Activated CD4-positive, alpha-beta T cell treated with anti-CD3 and anti-CD28 coated beads, Interleukin-2, amount 50 U/mL, for 1 hour (primary cell): ENCODE measurements around the gene CRYBG2.
"Not testable (repeated sequence)": the region's sequence is repeated elsewhere in the genome, so short reads cannot be mapped to it uniquely, and the experiment has no call there.

Experiments
- DNase-seq: peaks from one replicate; pipeline ENCODE4 v3.0.0-alpha.2; 2020

Gene CRYBG2, protein sequence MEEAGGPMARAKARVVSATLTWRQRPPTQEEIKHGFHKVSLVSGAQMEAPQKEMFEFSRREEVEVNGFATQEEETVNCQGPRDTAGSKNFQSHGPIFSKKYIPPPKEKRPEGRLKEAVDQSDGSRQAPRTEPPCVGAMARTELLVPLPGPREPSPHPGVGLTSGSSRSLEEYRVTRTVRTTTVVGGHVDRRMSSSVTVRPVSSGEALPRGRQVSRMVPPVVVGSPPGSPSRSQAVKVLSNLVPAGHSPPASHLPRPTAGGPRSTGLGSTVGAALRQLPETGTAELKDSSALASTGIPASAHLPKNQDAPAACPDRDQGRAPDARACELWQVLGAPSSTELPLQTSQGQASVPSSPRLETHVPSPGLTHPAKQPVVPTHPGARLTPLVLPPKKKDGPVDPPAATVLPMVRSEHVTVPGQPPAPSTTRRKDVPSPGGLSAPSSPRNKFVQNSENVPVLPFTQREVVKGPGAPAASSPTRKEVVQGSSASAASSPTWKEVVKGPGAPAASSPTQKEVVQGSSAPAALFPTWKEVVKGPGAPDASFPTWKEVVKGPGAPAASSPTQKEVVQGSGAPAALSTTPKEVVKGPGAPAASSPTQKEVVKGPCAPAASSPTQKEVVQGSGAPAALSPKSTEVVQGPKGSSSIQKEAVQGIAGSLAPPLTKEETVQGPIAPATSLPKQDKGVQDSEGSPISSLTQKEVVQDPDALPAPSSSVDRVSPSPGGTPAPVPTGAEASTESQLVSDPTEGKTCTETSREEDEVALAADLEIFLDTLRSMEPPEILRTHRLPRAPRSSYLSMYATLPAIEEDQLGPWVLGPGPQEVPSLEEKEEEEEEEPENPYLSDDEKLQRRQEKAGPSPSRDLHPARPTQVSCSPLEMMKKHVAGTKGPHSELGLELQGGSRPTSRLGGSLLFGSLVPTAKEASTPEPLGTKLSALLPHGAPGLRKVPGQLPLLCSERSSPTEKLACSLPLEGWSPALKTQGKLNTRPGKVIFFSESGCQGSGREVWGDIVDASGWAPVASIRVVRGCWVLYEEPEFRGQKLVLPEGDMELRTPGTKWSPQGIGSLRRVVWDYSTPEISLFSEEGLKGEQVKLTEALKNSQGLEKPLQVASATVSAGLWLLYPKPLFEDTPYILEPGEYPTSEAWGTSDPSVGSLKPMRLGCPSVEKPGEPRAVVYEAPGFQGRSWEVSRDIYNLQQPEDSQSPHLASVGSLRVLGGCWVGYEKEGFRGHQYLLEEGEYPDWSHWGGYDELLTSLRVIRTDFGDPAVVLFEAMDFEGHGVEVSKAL (N-terminal part only)

DNA sequence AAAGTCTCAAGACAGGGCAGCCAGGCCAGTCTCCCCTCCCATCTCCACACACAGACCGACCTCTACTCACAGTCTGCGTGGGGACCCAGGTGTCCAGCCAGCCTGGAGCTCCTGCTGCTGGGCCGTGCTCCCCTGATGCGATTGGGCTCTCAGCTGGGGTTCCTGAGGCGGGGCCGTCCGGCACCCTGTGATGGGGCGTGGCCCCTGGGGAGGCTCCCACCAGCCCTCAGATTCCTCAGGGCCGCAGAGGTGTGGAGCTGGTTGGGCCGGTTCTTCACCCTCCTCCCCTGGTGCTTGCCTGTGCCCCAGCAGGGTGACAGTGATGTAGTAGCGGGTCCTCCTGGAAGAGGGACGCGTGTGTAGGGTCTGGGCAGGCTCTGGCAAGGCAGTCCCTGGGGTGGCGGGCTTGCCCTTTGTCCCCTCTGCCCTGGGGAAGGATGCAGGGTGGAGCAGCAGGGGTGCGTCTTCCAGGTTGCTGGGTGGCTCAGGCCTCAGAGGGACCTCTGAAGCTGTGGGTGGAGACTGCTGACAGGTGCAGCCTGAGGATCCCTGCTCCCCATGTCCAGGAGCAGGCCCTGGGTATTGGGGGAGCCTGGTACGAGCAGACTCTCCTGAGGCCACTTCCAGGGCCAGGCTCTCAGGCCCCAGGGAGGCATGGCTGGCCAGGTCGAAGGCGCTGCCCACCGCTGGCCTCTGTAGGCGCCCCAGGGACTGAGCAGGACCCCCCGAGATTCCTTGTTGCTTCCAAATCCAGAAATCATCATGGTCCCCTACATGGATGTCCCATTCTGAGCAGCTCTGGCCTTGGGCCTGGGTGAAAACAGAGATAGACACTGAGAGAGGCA lies at the start of gene CRYBG2:
Gene CRYBG2 (minus strand): TSS at position 155 of the 845 bp plus-strand sequence. CDS start 7,473 bp downstream, outside the sequence.
- DNase-seq: no peak

DNA sequence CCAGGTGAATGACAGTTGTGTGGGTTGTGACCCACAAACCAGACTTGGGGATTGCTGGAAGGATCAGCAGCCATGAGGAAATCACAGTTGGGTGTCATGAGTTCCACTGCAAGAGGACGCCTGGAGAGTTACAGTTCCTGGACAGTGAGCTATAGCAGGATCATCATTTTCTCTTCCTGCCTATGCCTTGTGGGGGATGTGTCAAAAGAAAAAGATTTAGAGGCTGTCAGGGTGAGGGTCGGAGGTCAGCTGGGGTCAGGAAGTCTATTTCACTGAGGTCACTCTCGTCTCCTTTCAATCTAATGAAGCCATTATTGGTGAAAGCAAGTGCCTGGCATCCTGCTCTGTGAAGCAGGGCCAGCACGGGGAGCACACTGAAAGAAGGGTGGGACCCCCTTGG lies 49.7 kb upstream of the CRYBG2 start:
- no peak for DNase-seq

DNA sequence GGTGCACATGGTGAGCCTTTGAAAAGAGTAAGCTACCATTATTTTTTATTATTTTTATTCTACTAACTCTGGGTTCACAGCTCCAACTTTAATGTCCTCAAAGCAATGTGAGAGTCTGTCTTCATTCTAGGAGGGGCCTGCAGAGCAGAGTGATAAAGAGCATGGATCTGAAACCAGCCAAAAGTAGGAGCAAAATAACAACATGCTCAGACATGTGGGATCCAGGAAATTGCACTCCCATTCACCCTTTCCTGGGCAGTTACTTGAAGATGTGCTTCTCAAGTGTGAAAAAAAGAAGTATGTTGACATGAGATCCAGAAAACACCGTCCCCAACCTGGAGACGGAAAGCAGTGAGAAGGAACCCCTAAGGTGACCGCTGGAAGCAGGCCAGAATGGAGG lies 48.0 kb upstream of the CRYBG2 start:
- DNase-seq: no peak

DNA sequence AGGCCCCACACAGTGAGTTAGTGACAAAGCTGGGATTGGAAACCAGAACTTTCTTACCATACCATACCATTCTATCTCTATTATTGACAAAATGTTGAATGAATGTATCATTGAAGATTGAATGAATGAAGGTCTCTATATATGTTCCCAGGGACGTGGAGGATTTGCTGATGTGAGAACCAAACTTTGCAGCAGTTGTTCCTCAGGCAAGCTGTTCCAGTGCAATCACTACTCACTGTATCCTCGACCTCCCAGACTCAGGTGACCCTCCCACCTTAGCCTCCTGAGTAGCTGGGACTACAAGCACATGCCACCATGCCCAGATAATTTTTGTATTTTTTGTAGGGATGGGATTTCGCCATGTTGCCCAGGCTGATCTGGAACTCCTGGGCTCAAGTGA lies 45.1 kb upstream of the CRYBG2 start:
- no peak for DNase-seq

DNA sequence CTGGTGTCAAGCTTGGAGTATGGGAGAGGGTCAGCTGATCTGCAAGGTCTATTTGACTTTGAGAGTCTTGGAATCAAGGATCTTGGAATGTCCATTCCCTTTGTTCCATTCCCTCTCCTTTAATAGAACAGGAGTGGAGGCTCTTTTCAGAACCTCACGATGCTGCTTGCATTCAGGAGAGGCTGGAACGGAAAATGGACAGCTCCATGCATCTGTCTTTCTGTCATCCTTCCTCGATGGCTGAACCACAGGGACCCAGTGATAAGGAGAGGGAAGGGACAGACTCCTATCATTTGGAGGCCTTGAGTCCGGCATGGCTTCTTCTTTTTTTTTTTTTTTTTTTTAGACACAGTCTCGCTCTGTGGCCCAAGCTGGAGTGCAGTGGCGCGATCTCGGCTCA lies 41.8 kb upstream of the CRYBG2 start:
- no peak for DNase-seq

DNA sequence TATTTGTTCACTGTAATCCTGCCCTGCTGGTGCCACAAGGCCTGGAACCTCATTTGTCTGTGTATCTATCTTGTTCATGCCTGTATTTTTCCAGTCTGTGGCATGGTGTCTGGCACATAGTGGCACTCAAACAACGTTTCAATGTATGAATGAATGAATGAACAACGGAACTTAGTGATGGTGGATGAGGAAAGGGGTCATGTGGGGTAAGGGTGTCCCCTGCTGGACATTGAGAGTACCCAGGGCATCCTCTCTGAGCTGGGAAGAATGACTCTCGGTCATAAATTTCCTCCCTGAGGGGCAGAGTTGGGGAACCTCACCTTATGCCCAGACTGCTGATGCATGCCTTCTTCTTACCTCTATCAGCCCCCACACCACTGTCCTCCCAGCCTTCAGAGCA lies 37.5 kb upstream of the CRYBG2 start:
- peak; percentile 42 for DNase-seq

DNA sequence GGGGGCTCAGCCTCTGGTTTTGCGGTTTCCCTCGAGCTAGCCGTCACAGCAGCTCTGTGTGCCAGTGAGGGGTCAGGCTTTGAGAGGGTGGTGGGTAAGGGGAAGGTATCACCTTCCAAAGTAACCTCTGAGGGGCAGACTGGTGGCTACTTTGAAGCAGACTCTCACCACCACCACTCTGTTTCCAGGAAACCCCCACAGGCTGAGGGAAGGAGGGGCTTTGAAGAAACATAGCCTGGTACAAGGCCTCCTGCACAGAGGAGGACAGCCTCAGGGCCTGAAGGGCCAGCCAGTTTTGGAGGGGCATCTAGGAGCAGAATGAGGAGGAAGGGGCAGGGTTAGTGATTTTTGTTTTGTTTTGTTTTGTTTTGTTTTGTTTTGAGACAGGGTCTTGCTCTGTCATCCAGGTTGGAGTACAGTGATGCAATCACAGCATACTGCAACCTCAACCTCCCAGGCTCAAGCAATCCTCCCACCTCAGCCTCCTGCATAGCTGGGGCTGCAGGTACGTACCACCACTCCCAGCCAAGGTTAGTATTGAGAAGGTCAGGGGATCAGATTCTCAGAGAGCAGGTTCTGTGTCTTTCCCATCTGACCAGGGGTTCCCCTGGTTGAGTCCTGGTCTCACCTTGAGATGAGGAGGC lies 35.8 kb upstream of the CRYBG2 start:
- no peak for DNase-seq

DNA sequence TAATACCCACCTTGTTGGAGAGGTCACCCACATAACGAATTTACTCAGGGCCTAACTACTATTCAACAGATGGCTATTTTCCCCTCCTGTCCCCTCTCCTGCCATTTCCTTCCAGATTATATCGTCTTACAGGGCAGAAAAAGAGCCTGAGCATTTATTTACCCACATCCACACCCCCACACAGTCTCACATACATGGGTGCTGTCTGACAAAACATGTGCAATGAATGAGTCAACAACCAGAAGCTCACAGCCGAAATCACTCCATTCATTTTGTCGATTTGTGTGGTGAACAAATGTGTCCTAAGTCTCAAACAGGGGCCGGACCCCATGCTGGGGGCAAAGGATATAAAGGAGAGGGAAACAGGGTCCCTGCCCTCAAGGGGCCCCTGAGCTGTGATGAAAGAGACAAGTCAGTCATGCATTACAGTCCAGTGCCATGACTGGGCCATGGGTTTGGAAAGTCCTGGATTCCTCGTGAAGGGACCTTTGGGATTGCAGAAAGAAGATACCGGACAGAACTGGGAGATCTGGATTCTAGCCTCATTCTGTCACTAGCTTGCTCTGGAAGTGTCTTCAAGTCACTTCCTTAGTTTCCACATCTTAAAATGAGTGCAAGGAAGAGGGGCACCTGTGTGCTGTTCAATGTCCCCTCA lies 35.0 kb upstream of the CRYBG2 start:
- no peak for DNase-seq

DNA sequence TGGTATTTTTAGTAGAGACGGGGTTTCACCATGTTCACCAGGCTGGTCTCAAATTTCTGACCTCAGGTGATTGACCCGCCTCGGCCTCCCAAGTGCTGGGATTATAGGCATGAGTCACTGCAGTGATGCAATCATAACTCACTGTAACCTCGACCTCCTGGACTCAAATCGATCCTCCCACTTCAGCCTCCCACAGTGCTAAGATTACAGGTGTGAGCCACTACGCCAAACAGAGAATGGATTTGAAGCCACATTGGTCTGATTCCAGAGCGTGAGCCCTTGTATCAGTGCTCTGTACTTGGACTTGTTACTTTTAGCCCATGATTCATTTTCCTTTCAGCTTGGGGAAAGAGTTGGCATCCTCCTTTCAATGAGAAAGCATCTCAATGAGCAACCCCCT lies 33.5 kb upstream of the CRYBG2 start:
- no peak for DNase-seq

DNA sequence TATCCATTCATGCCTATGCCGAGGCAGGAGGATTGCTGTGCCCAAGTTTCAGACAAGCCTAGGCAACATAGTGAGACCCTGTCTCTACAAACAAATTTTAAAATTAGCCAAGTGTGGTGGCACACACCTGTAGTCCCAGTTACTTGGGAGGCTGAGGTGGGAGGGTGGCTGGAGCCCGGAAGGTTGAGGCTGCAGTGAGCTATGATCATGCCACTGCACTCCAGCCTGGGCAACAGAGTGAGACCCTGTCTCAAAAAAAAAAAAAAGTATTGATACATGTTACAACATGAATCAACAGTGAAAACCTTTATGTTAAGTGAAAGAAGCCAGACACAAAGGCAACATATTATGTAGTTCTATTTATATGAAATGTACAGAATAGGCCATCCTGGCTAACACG lies 31.1 kb upstream of the CRYBG2 start:
- not testable (repeated sequence) for DNase-seq

DNA sequence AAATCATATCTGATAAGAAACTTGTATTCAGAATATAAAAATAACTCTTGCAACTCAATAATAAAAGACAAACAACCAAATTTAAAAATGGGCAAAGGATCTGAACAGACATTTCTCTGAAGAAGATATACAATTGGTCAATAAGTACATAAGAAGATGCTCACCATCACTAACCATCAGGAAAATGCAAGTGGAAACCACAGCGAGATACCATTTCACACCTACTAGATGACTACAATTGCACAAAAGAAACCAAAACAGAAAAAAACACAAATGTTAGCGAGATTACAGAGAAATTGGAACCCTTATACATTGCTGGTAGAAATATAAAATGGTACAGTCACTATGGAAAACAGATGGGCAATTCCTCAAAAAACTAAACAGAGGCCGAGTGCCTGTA lies 30.1 kb upstream of the CRYBG2 start:
- no peak for DNase-seq

DNA sequence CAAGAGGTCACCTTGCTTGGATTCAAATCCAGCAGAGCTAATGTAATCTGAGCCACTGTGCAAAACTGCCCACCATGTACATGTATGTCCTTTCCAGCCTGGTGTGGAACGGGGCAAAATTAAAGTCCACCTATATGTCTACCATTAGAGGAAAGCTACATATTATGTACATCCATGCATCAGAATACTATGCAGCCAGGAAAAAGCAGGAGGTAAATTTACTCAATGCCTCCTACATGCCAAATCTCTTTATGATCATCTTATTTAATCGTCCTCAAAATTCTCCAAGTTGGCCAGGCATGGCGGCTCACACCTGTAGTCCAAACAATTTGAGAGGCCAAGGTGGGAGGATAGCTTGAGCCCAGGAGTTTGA lies 24.9 kb upstream of the CRYBG2 start:
- DNase-seq: no peak

DNA sequence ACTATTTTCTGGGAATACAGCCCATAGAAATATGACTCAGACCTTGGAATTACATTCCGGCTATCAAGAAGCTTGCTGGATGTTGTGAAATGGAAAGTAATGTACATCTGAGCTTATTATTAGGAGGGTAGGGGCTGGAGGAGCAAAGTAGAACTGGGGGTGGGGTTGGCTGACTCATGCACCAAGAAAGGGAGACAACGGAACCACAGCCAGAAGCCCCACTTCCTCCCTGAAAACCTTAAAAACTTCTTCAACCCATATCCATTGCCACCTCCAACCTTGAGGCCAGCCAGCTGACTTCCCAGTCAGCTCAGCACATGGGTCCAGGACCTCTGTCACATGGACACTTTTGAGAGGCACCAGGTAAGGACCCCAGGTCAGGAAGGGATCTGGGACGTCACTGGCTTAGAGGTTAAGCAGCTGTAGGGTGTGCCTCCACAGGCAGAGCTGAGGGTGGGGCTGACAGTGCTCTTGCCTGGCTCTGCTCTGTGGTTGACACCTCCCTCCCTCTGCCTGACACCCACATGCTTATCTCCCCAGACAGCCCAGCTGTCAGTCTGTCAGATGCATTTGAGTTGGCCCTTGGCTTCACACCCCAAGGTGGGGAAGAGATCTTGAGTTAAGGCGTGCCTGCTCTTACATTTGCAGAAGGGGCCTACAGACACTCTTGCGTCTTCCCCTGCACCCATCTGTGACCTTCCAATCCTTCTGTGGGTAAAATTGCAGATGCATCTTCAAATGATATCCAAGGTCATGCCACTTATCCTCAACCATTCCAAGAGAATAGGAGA lies 24.4 kb upstream of the CRYBG2 start:
- DNase-seq: peak; percentile 70

DNA sequence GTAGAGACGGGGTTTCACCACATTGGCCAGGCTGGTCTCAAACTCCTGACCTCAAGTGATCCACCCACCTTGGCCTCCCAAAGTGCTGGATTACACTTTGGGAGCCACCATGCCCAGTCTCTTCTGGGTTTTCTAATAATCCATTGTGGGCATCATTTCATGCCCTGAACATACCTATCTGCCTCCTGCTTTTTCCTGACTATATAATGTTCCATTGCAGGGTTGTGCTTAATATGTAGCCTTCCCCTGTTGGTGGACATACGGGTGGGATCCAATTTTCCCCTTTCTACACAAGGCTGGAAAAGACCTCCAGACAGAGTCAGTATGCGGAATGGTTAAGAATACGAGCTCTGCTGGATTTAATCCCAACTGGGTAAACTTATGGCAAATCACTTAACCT lies 22.1 kb upstream of the CRYBG2 start:
- no peak for DNase-seq

DNA sequence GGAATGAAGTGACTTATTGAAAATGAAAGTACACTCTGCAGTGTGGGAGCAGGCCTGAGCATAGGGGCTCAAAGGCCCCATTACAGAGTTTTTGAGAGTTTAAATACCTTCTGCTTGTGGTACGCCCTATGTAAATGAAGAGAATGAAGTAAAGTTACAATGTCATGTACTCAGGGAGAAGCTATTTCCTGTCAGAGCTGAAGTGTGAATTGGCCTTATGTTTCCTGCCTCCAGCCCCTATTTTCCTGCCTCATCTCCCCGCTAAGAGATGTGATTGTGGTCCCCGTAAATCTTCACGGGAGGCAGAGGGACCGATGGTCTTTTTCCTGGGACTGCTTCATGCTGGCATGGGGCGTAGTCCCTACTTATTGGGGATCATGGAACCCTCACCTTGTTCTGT lies 21.2 kb upstream of the CRYBG2 start:
- no peak for DNase-seq

DNA sequence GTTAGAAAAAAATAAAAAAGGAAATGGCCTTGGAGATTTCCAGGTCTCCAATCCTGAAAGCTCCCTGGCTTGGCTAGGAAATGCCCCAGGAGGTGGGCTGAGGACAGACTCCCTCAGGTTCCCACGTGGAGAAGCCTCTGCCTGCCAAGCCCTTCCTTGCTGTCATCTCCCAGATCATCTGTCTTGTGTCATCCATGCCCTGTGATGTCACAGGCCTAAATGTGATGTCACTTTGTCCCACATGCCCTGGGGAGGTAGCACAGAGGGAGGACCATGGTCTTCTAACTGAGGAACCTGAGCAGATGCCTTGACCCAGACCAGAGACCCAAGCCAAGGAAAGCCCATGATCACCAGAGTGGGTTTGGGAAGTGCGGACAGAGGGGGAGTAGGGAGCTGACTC lies 20.4 kb upstream of the CRYBG2 start:
- DNase-seq: not testable (repeated sequence)

DNA sequence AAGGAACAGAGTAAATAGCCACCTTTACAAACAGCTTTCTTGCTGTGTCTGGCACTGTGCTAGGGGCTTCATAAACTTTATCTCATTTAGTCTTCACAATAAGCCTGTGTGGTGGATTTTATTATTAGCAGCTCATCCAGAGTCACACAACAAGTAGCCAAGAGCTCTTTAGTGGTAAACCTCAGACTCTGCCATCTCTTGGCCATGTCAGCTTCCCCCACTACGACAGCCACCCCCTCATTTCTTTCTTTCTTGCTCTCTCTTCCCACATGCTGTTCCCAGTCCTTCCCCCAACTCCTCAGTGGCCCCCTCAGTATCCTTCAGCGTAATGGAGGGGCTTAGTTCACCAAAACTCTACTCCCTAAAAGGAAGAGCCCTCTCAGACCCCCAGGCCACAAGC lies 19.9 kb upstream of the CRYBG2 start:
- no peak for DNase-seq

DNA sequence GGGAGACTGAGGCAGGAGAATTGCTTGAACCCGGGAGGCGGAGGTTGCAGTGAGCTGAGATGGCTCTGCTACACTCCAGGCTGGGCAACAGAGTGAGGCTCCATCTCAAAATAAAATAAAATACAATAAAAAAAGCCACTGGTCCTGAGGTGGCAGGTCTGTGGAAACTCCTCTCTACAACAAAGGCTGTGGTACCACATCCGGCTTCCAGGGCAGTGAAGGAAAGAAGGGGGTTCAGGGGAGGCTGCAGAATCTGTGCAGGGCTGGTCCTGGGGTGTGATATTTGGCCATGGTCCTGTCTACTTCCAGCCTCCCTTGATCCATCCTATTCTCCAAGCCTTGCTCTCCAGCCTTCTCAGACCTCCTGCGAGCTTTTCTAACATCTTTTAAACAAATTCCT lies 19.4 kb upstream of the CRYBG2 start:
- peak; percentile 26 for DNase-seq

DNA sequence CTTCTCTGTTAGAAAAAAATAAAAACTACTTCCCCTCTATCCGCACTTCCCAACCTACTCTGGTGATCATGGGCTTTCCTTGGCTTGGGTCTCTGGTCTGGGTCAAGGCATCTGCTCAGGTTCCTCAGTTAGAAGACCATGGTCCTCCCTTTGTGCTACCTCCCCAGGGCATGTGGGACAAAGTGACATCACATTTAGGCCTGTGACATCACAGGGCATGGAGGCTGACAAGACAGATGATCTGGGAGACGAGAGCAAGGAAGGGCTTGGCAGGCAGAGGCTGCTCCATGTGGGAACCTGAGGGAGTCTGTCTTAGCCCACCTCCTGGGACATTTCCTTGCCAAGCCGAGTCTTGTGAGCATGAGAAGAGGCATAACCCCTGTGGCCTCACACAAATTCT lies 18.7 kb upstream of the CRYBG2 start, which contains the start of gene ZNF683:
Gene ZNF683 (minus strand): TSS at position 140 of the 400 bp plus-strand sequence. CDS start 4,179 bp downstream, outside the sequence.
- DNase-seq: not testable (repeated sequence)

DNA sequence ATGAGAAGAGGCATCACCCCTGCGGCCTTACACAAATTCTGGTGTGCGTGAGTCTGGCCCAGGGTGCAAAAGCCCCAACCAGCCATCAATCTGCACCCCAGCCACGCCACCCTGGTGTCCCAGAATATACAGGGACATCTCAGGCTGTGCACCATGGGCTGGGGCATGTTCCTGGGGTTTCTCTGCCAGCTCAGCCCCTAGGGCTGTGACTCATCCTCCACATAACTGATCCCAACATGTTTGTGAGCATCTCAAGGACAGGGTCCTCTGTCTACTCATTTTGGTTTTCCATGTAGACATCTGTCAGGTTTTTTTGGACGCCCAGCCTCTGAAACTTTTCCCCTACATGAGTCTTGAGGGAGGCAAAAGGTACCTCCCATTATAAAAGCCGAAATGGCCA lies 18.1 kb upstream of the CRYBG2 start:
- DNase-seq: no peak
